HG03045 (cell line): ENCODE data around the gene LIN7A.

ENCODE experiments used
- ATAC-seq: cut with Tn5 transposase; IDR thresholded peaks from one replicate; pipeline ENCODE4 v1.9.1; 2021; ENCODE audit warnings: mild to moderate bottlenecking, moderate library complexity; ENCODE audit not compliant: unreplicated experiment

Gene LIN7A

GRCh38 chr12:80861641-80862378 lies 75.9 kb downstream of the LIN7A start:
- ATAC-seq: no peak

DNA sequence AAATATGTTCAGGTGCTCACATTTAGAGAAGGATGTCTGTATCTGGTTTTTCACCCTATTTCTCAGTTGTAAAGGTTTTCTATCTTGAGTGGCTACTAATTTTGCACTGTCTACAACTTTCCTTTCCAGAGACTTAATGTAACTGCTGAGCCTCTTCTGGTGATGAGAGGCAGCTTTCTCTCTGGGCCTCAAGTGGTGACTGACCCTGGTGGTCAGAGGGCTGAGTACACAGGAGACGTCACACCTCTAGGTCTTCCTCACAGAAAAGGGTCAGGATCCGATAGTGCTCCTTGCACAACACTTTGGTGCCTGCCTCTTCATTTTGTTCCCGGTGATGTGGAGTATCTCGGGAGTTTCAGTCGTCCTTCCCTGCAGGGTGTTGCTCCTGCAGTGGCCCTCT lies 76.8 kb downstream of the LIN7A start:
- ATAC-seq: no peak

DNA sequence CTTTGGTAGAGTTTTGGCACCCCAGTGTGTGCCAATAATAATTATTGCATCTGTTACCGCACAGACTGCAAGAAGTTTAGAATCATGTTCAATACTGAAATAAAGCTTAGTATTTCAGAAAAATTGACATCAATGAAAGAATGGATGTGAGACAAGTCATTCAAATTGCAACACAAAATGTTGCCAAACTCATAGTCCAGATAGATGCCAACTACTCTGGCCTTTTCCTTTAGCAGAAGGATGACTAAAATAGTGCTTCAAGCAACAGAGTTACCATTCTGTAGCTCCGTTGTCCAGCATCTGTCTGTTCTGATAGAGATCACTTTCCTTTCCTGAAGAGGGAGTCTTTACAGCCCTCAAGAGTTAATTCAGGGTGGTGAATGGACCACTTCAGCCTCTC lies 77.5 kb downstream of the LIN7A start:
- ATAC-seq: no peak

- ATAC-seq: no peak
These were observed 79.4 kb downstream of the LIN7A start for GRCh38 chr12:80858356-80858755.

DNA sequence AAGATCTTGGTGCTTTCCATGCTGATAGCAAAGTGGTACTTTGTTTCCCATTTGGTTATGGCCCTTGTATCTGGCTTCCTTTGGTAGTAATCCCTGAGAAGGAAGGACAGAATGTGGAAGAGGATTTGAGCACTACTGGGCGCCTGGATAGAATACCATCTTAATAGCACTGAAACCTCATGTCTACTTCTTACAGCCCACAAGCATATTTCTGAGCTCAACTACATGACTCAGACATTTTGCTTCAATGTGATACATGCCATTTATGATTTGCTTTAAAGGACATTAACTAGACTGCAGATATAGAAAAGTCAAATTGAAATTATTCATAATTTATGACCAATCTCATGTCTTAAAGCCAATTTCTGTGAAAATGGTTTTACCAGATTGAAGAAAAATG lies 80.4 kb downstream of the LIN7A start:
- no peak for ATAC-seq

DNA sequence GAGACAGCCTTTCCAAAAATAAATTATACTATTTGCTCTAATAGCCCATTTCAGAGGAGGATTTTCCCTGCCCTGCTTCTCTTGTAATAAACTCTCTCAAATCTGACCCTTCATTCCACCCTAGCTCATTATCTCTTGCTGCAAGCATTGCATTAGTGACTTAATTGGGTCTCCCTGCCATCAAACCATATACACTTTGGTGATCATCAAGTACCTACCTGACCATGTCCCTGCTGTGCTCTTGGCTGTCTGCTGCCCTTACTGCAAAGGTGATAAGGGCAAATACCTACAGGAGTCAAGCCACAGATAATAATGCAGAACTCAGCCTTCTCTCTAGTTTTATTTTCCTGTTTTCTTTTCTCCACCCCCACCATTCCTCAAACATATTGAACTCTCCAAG lies 88.4 kb downstream of the LIN7A start:
- ATAC-seq: no peak

- ATAC-seq: no peak
These were observed 88.9 kb downstream of the LIN7A start for GRCh38 chr12:80848858-80849257.

- ATAC-seq: no peak
These were observed 90.2 kb downstream of the LIN7A start for GRCh38 chr12:80847575-80847974.

DNA sequence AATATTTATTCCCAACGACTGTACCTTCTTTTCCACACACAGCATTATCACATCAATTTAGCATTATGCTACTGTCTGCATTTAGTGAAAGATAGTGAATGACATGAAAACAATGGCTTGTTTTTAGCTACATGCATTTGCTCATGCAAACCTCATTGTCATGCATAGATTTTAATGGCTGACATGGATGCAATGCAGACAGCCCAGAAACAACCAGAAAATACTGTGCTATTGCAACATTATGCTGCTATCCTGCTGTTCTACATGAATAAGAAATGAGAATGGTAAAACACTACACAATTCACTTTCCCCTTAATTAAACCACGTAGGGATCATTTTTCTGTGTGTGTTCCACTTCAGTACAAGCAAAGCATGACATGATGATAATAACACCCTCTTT lies 90.8 kb downstream of the LIN7A start:
- no peak for ATAC-seq

DNA sequence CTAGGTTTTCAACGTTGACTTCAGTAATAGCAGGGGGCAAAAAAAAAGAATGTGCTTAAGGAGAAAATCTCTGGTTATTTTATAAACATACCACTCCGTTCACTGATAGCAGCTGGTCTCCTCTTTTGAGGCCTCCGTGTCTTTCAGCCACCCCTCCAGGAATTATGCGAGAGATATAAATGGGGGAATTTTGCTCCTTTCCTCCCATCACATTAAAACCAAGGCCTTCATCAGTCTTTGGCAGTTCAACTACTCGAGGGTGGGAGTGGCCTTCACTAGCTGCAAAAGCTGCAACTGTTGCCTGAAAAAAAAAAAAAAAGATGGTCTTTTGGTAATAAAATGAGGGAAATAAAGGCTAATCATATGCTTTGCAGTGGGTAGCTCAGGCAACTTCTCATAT lies 92.1 kb downstream of the LIN7A start:
- ATAC-seq: no peak

DNA sequence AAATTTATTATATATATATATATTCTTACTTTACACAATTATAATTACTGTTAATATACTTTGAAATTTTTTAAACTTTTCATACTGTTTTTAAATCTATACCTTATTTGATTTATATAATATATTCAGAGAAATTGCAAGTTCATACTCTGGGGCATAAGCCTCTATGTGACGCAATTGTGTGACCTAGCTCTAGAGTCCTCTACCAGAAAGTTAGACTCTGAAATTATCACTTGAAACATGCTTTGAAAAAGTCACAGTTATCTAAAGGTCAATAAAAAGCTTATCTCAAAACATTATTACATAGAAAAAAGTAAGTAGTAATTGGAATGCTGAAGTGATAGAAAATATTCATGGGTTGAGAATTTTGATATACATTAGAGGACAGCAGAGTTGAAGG lies 93.8 kb downstream of the LIN7A start:
- no peak for ATAC-seq

GRCh38 chr12:80838708-80839107 lies 99.0 kb downstream of the LIN7A start:
- ATAC-seq: no peak

DNA sequence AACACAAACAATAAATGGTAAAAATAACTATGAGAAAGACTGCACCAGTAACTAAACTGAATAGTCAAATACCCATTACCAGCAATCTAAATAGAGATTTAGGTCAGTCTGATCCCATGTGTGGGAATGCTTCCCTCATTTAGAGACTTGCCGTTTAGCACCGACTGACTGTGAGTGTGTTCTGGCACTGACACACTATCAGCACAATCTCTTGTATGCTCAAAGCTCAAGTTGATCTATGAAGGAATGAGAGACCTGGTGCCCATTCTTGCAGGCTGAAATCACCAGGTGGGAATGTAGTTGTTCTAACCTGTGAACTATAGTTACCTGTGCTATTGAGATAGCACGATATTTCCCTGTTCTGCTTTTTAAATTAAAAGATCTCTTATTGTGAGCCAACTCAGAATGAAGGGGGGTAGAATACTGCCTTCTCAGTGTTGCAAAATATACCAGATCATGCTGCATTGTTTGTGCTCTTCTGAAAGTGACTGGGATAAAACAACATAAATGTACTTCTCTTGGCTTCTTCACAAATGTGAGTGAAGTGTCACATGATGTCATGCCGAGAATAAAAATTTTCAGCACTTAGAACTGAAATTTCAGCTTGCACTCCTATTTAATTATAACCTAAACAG lies 99.6 kb downstream of the LIN7A start:
- ATAC-seq: no peak

- ATAC-seq: peak; percentile 51
These were observed 100.3 kb downstream of the LIN7A start for GRCh38 chr12:80837342-80837978.

DNA sequence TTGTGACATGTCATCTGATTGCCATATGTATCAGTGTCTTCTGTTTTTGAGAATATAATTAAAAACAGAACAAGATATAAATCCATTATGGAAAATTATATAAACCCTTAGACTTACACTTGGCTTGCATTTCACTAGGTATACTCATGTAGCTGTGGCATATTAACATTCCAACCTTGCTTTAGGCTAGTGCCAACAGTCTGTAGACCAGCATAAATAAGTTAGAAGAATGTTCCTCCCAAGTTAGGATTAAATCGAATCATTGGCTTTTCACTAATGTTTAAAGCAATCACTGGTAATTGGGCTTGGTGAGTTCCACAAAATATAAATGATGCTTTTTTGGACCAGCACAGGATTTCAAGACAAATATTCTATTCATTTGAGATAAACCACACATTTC lies 103.0 kb downstream of the LIN7A start:
- ATAC-seq: no peak

GRCh38 chr12:80830533-80831088 lies 107.1 kb downstream of the LIN7A start:
- no peak for ATAC-seq

DNA sequence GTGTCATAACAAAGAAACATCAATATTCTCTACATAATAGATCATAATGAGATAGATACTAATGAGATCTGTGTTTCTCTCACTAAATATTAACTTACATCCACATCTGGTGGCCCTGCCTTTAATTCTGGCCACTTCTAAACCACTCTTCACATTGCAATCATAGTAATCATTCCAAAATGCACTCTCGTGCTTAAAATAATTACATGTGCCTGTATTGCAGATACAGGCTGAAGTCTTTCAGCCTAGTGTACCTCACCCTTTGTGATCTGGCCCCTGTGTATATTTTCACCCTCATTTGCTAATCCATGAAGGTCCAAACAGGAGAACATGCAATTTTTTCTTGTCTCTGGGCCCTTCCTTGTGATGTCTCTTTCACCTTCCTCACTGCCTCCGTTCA lies 108.0 kb downstream of the LIN7A start:
- ATAC-seq: no peak

GRCh38 chr12:80825506-80825905 lies 112.2 kb downstream of the LIN7A start:
- no peak for ATAC-seq

DNA sequence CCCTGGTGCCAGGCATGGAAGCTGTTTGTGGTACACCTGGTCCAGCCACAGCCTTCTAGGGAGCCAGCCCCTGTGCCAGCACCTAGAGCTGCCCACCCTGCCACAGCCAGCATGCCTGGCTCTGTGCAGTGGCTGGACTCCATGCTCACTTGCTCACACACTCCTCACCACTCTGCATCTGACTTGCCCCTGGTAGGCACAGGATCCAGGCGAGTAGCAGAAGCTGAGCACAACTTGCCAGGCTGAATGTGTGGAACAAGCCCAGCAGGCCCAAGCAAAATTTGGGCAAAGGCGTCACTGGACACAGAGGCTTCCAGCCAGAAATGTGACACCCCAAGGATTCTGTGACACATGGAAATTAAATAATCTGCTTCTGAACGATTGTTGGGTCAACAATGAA lies 114.3 kb downstream of the LIN7A start:
- ATAC-seq: no peak

GRCh38 chr12:80821513-80822000 lies 116.2 kb downstream of the LIN7A start:
- ATAC-seq: no peak

GRCh38 chr12:80818878-80819277 lies 118.9 kb downstream of the LIN7A start:
- no peak for ATAC-seq

DNA sequence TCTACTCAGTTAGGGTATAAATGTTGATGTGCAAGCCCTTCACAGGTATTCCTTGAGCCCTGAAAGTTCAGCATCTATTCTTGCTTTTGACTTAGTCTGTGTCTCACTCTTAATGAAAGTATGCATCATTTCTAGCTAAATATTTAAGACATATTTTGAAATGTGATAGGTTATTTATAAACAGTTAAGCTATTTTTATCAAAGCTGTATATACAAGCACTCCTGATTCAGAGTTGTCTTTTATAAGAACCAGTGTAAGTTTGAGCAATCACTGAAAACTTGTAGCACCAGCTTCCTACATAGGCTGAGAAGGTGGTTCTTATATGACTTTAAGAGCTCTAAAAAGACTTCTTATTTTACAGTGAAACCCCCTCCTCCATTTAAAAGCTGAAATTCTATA lies 122.4 kb downstream of the LIN7A start:
- no peak for ATAC-seq
